ENCODE data around the gene PLCB4.
"Not testable (repeated sequence)": the region's sequence is repeated elsewhere in the genome, so short reads cannot be mapped to it uniquely, and the experiment has no call there.

PLCB4 gene

DNA sequence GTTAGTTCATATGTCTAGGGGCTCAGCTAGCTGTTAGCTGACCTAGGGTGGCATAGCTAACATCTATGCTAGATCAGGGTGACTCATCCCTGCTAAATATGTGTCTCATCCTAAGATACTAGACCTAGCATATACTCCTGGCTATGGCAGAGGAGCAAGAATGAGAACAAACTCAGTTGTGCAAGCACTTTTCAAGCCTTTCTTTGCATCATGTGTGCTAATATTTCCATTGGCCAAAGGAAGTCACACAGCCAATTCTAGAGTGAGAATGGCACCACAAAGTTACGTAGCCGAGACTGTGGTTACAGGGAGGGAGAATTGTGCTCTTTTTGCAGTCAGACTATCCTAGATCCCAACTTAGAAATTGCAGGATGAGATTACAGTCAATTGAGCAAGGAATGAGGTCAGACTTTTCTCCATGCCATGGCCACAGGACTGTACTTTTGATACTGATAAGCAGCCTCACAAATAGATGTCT is 78.7 kb downstream of the PLCB4 start:
- H3K27me3 ChIP-seq (ENCODE audit: control insufficient read depth, insufficient read depth, low read length), result no peaks in the 10 kb centered on the region
- no peak overlapping the region for H3K9ac ChIP-seq (ENCODE audit: low read length)
- H3K9me3 ChIP-seq (ENCODE audit: control insufficient read depth, low read length), result no peaks in the 10 kb centered on the region
- H3K36me3 ChIP-seq (ENCODE audit: control insufficient read depth, insufficient read depth, low read length), result no peaks in the 10 kb centered on the region
- H3K4me3 ChIP-seq (ENCODE audit: low read length), result no peak overlapping the region
- peaks cover 16% of the 10 kb centered on the region for H3K4me1 ChIP-seq (ENCODE audit: control insufficient read depth, insufficient read depth, low read length)

- no peaks in the 10 kb centered on the region for H3K27me3 ChIP-seq (ENCODE audit: control insufficient read depth, insufficient read depth, low read length)
- no peak overlapping the region for H3K9ac ChIP-seq (ENCODE audit: low read length)
- H3K4me3 ChIP-seq (ENCODE audit: low read length), result no peak overlapping the region
- no peaks in the 10 kb centered on the region for H3K9me3 ChIP-seq (ENCODE audit: control insufficient read depth, low read length)
- H3K4me1 ChIP-seq (ENCODE audit: control insufficient read depth, insufficient read depth, low read length), result peaks cover 16% of the 10 kb centered on the region
- no peaks in the 10 kb centered on the region for H3K36me3 ChIP-seq (ENCODE audit: control insufficient read depth, insufficient read depth, low read length)
These were observed 79.4 kb downstream of the PLCB4 start for GRCh38 chr20:9148291-9148690.

GRCh38 chr20:9149087-9149486 is 80.2 kb downstream of the PLCB4 start:
- no peaks in the 10 kb centered on the region for H3K36me3 ChIP-seq (ENCODE audit: control insufficient read depth, insufficient read depth, low read length)
- peaks cover 16% of the 10 kb centered on the region for H3K4me1 ChIP-seq (ENCODE audit: control insufficient read depth, insufficient read depth, low read length)
- no peak overlapping the region for H3K4me3 ChIP-seq (ENCODE audit: low read length)
- no peak overlapping the region for H3K9ac ChIP-seq (ENCODE audit: low read length)
- H3K27me3 ChIP-seq (ENCODE audit: control insufficient read depth, insufficient read depth, low read length), result no peaks in the 10 kb centered on the region
- no peaks in the 10 kb centered on the region for H3K9me3 ChIP-seq (ENCODE audit: control insufficient read depth, low read length)

DNA sequence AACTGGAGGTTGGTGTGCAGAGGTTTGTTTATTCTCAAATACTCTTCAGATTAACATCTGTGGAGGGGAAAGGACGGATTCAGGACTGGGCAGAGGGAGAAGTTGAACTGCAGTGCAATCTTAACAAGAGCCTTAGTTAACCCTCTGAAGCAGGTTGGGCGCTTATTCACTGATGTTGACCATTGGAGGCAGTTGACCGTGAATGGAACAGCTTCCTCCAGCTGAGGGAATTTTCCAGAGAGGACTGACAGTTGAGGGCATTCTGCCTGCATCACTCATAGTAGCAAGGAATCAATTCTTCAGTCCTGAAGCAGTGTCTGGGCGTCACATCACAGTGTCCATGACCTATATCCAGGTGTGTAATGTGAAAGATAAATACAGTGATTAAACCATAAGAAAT is 80.9 kb downstream of the PLCB4 start:
- no peak overlapping the region for H3K9ac ChIP-seq (ENCODE audit: low read length)
- no peaks in the 10 kb centered on the region for H3K27me3 ChIP-seq (ENCODE audit: control insufficient read depth, insufficient read depth, low read length)
- H3K36me3 ChIP-seq (ENCODE audit: control insufficient read depth, insufficient read depth, low read length), result no peaks in the 10 kb centered on the region
- no peaks in the 10 kb centered on the region for H3K9me3 ChIP-seq (ENCODE audit: control insufficient read depth, low read length)
- no peak overlapping the region for H3K4me3 ChIP-seq (ENCODE audit: low read length)
- H3K4me1 ChIP-seq (ENCODE audit: control insufficient read depth, insufficient read depth, low read length), result peaks cover 16% of the 10 kb centered on the region

GRCh38 chr20:9150679-9151078 is 81.8 kb downstream of the PLCB4 start:
- Histone ChIP-seq H3K4me3 (ENCODE audit: low read length) (no peak overlapping the region), H3K9me3 (ENCODE audit: control insufficient read depth, low read length) (no peaks in the 10 kb centered on the region), H3K9ac (ENCODE audit: low read length) (no peak overlapping the region), H3K36me3 (ENCODE audit: control insufficient read depth, insufficient read depth, low read length) (no peaks in the 10 kb centered on the region), H3K27me3 (ENCODE audit: control insufficient read depth, insufficient read depth, low read length) (no peaks in the 10 kb centered on the region), H3K4me1 (ENCODE audit: control insufficient read depth, insufficient read depth, low read length) (peaks cover 16% of the 10 kb centered on the region)

DNA sequence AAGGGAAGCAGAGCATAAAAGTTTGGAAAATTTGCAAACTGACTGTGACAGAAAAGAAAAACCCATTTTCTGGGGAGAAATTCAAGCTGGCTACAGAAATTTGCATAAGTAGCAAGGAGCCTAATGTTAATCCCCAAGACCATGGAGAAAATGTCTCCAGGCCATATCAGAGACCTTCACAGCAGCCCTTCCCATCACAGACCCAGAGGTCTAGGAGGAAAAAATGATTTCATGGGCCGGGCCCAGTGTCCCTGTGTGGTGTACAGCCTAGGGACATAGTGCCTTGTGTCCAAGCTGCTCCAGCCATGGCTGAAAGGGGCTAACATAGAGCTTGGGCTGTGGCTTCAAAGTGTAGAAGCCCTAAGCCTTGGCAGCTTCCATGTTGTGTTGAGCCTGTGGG is 83.3 kb downstream of the PLCB4 start:
- H3K27me3 ChIP-seq (ENCODE audit: control insufficient read depth, insufficient read depth, low read length); H3K36me3 ChIP-seq (ENCODE audit: control insufficient read depth, insufficient read depth, low read length); H3K4me3 ChIP-seq (ENCODE audit: low read length); H3K9ac ChIP-seq (ENCODE audit: low read length); H3K9me3 ChIP-seq (ENCODE audit: control insufficient read depth, low read length): not testable (repeated sequence)
- H3K4me1 ChIP-seq (ENCODE audit: control insufficient read depth, insufficient read depth, low read length), result peaks cover 16% of the 10 kb centered on the region

- no peaks in the 10 kb centered on the region for H3K9me3 ChIP-seq (ENCODE audit: control insufficient read depth, low read length)
These were observed 85.7 kb downstream of the PLCB4 start for GRCh38 chr20:9154464-9155024.

DNA sequence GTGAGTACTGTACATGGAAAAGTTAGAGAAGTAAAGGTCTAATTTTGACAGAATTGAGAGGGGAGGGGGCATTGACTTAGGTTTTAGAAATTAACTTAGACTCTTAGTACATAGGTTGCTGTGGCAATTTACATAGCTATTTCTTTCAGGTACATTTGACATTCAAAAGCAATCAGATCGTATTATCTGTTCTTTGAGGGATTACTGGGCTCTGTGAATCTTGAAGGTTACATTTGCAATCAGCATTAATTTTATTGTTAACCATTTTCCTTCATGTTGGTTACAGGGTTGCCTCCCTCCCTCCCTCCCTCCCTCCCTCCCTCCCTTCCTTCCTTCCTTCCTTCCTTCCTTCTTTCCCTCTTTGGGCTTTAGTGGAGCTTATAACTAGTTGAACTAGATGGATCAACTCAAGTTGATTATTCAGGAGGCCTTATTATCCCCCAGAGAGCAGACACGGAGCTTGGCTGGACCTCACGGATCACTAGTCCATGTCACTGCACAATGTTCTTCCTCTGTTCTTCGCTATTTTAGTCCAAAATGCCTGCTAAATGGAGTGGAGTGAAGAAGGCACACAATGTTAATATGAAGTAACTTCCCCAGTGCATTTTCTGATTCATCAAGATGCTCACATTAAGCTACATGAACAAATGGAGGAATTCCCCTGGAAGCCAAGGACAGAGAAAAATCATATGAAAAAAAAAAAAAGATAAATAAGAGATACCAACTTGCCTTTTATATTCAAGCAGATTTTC is 87.8 kb downstream of the PLCB4 start:
- H3K9ac ChIP-seq (ENCODE audit: low read length), result no peak overlapping the region
- no peaks in the 10 kb centered on the region for H3K9me3 ChIP-seq (ENCODE audit: control insufficient read depth, low read length)
- H3K4me1 ChIP-seq (ENCODE audit: control insufficient read depth, insufficient read depth, low read length), result peaks cover 3% of the 10 kb centered on the region
- H3K36me3 ChIP-seq (ENCODE audit: control insufficient read depth, insufficient read depth, low read length), result no peaks in the 10 kb centered on the region
- no peak overlapping the region for H3K4me3 ChIP-seq (ENCODE audit: low read length)
- no peaks in the 10 kb centered on the region for H3K27me3 ChIP-seq (ENCODE audit: control insufficient read depth, insufficient read depth, low read length)

More at GRCh38 chr20:9154464-9155024, 85.7 kb downstream of the PLCB4 start:
- Histone ChIP-seq H3K4me1 (ENCODE audit: control insufficient read depth, insufficient read depth, low read length) (no peaks in the 10 kb centered on the region), H3K27me3 (ENCODE audit: control insufficient read depth, insufficient read depth, low read length) (no peaks in the 10 kb centered on the region), H3K36me3 (ENCODE audit: control insufficient read depth, insufficient read depth, low read length) (no peaks in the 10 kb centered on the region), H3K9ac (ENCODE audit: low read length) (no peak overlapping the region), H3K4me3 (ENCODE audit: low read length) (no peak overlapping the region)

DNA sequence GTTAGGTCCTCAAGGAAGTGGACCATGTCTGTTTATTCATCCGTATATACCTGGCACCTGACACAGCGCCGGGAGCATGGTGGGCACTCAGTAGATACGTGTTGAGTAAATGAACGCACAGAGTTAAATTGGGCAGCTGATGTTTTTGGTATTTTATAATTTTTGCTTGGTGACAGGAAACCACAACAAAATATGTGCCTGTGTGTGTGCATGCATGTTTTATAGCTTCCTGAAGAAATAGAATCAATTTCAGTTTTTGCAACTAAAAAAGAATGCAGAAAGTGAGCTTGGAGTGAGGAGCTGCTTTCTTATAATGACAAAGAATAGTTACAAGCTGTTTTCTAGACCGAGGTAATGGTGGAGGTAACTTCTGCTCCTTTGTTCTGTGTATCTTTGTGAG is 91.4 kb downstream of the PLCB4 start:
- Histone ChIP-seq H3K9me3 (ENCODE audit: control insufficient read depth, low read length) (no peaks in the 10 kb centered on the region), H3K9ac (ENCODE audit: low read length) (no peak overlapping the region), H3K4me1 (ENCODE audit: control insufficient read depth, insufficient read depth, low read length) (peaks cover 3% of the 10 kb centered on the region), H3K4me3 (ENCODE audit: low read length) (no peak overlapping the region), H3K36me3 (ENCODE audit: control insufficient read depth, insufficient read depth, low read length) (no peaks in the 10 kb centered on the region), H3K27me3 (ENCODE audit: control insufficient read depth, insufficient read depth, low read length) (no peaks in the 10 kb centered on the region)

GRCh38 chr20:9160757-9161156 is 91.9 kb downstream of the PLCB4 start:
- H3K9me3 ChIP-seq (ENCODE audit: control insufficient read depth, low read length), result no peaks in the 10 kb centered on the region
- H3K4me3 ChIP-seq (ENCODE audit: low read length), result no peak overlapping the region
- no peaks in the 10 kb centered on the region for H3K36me3 ChIP-seq (ENCODE audit: control insufficient read depth, insufficient read depth, low read length)
- no peaks in the 10 kb centered on the region for H3K27me3 ChIP-seq (ENCODE audit: control insufficient read depth, insufficient read depth, low read length)
- H3K4me1 ChIP-seq (ENCODE audit: control insufficient read depth, insufficient read depth, low read length), result peaks cover 3% of the 10 kb centered on the region
- H3K9ac ChIP-seq (ENCODE audit: low read length), result no peak overlapping the region

- Histone ChIP-seq H3K36me3 (ENCODE audit: control insufficient read depth, insufficient read depth, low read length) (no peaks in the 10 kb centered on the region), H3K27me3 (ENCODE audit: control insufficient read depth, insufficient read depth, low read length) (no peaks in the 10 kb centered on the region), H3K4me1 (ENCODE audit: control insufficient read depth, insufficient read depth, low read length) (peaks cover 6% of the 10 kb centered on the region), H3K9me3 (ENCODE audit: control insufficient read depth, low read length) (no peaks in the 10 kb centered on the region), H3K4me3 (ENCODE audit: low read length) (no peak overlapping the region), H3K9ac (ENCODE audit: low read length) (no peak overlapping the region)
These were observed 92.4 kb downstream of the PLCB4 start for GRCh38 chr20:9161311-9161710.

DNA sequence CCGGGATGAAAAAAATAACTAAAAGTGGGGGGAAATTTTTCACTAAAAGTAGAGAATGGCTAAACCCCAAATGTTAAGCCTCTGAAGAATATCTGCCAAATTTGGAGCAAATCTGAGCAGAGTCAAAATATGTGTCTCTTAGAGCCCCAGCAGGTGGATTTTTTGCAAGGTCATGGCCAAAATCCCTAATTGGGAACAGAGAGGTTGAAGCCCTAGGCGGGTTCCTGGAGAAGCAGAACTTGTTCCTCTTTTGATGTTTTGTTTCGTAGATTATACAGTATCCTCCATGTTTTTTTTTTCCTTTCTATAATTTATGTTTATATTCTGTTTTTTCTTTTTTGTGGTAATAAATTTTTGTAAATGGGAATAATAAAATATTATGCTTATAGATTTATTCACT is 94.4 kb downstream of the PLCB4 start:
- Histone ChIP-seq H3K27me3 (ENCODE audit: control insufficient read depth, insufficient read depth, low read length) (no peaks in the 10 kb centered on the region), H3K4me1 (ENCODE audit: control insufficient read depth, insufficient read depth, low read length) (peaks cover 9% of the 10 kb centered on the region), H3K9me3 (ENCODE audit: control insufficient read depth, low read length) (no peaks in the 10 kb centered on the region), H3K36me3 (ENCODE audit: control insufficient read depth, insufficient read depth, low read length) (no peaks in the 10 kb centered on the region), H3K9ac (ENCODE audit: low read length) (no peak overlapping the region), H3K4me3 (ENCODE audit: low read length) (no peak overlapping the region)
